Measurements from ENCODE around the gene ZNF524. TPM values are rescaled to one million over a fixed set of nuclear protein-coding genes. Genes with fewer than 3 reads are reported as not detected.

The ZNF524 gene
- total and polyA plus RNA-seq, 2 donors (not counting 1 experiment from before 2014, with no cell fraction given) = 2.6 to 16.8 TPM

DNA sequence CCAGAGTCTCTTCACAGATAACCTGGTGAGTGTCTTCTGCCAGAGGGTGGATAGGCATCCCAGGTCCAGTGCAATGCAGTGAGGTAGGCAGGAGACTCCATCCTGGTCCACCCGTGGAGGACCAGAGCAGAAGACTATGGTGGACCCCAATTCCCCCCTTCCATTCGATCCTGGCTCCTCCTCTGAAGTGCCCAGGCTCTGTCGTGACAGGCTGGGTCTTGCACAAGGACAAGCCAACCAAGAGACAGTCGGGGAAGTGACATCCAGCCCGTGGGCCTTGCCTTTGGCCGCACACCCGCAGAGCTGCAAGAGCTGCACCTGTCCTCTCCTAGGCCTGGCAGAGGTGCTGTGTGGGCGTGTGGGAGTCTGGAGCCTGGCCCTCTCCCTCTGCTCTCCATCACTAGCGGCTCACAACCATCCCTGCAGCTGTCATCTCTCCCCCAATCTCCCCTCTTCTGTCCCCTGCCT is 21.2 kb downstream of the ZNF524 start:
- Histone ChIP-seq H3K4me1 (ENCODE audit: control insufficient read depth, extremely low read depth, insufficient read depth, low read length) (peaks cover 5% of the 10 kb centered on the region), H2AFZ (ENCODE audit: low read length) (no peak overlapping the region), H3K4me2 (ENCODE audit: extremely low read depth, insufficient read depth, low read length) (no peak overlapping the region), H3K79me2 (ENCODE audit: control insufficient read depth, insufficient read depth, low read length) (no peaks in the 10 kb centered on the region), H4K20me1 (ENCODE audit: control insufficient read depth, extremely low read depth, insufficient read depth, low read length) (no peaks in the 10 kb centered on the region), H3K4me3 (replicated peaks in 1 of 4; ENCODE audit: control extremely low read depth in 1 of 4, insufficient read depth in 1 of 4, low read depth in 3 of 4, low read length in 4 of 4) (no peak overlapping the region), H3K36me3 (ENCODE audit: control insufficient read depth, insufficient read depth, low read length) (peaks cover 16% of the 10 kb centered on the region), H3K27me3 (ENCODE audit: control insufficient read depth, insufficient read depth, low read length) (no peaks in the 10 kb centered on the region), H3K9ac (ENCODE audit: insufficient read depth, low read length) (no peak overlapping the region), H3K9me3 (ENCODE audit: control insufficient read depth, insufficient read depth, low read depth, low read length) (no peaks in the 10 kb centered on the region), H3K27ac (ENCODE audit: insufficient read depth, low read length) (no peak overlapping the region)
- DNase-seq (ENCODE audit: low read depth in 2 of 2) = no peak
- TF ChIP-seq CTCF (conservative IDR thresholded peaks at IDR 0.05 in 1 of 2, IDR thresholded peaks at IDR 0.05 in 1 of 2; ENCODE audit: low read depth in 1 of 2, low read length in 2 of 2) (no peak), EZH2 (IDR thresholded peaks at IDR 0.05; ENCODE audit: low read length, missing control alignments) (no peak)

GRCh38 chr19:55621673-55622231 is 21.7 kb downstream of the ZNF524 start:
- Histone ChIP-seq H3K79me2 (ENCODE audit: control insufficient read depth, insufficient read depth, low read length) (no peaks in the 10 kb centered on the region), H3K4me1 (ENCODE audit: control insufficient read depth, extremely low read depth, insufficient read depth, low read length) (peaks cover 5% of the 10 kb centered on the region), H3K4me3 (replicated peaks in 1 of 4; ENCODE audit: control extremely low read depth in 1 of 4, insufficient read depth in 1 of 4, low read depth in 3 of 4, low read length in 4 of 4) (no peak overlapping the region), H4K20me1 (ENCODE audit: control insufficient read depth, extremely low read depth, insufficient read depth, low read length) (no peaks in the 10 kb centered on the region), H3K27me3 (ENCODE audit: control insufficient read depth, insufficient read depth, low read length) (no peaks in the 10 kb centered on the region), H3K9ac (ENCODE audit: insufficient read depth, low read length) (no peak overlapping the region), H3K4me2 (ENCODE audit: extremely low read depth, insufficient read depth, low read length) (no peak overlapping the region), H3K9me3 (ENCODE audit: control insufficient read depth, insufficient read depth, low read depth, low read length) (no peaks in the 10 kb centered on the region), H2AFZ (ENCODE audit: low read length) (no peak overlapping the region), H3K36me3 (ENCODE audit: control insufficient read depth, insufficient read depth, low read length) (peaks cover 11% of the 10 kb centered on the region), H3K27ac (ENCODE audit: insufficient read depth, low read length) (no peak overlapping the region)
- no peak for DNase-seq (ENCODE audit: low read depth in 2 of 2)
- no peak for TF ChIP-seq CTCF (conservative IDR thresholded peaks at IDR 0.05 in 1 of 2, IDR thresholded peaks at IDR 0.05 in 1 of 2; ENCODE audit: low read depth in 1 of 2, low read length in 2 of 2)
- TF ChIP-seq EZH2 (IDR thresholded peaks at IDR 0.05; ENCODE audit: low read length, missing control alignments) = no peak

GRCh38 chr19:55622242-55622969 is 22.3 kb downstream of the ZNF524 start:
- no peaks in the 10 kb centered on the region for H3K9me3 ChIP-seq (ENCODE audit: control insufficient read depth, insufficient read depth, low read depth, low read length)
- H3K36me3 ChIP-seq (ENCODE audit: control insufficient read depth, insufficient read depth, low read length) = peaks cover 6% of the 10 kb centered on the region
- H3K4me3 ChIP-seq (replicated peaks in 1 of 4; ENCODE audit: control extremely low read depth in 1 of 4, insufficient read depth in 1 of 4, low read depth in 3 of 4, low read length in 4 of 4) = no peak overlapping the region
- no peaks in the 10 kb centered on the region for H4K20me1 ChIP-seq (ENCODE audit: control insufficient read depth, extremely low read depth, insufficient read depth, low read length)
- no peak overlapping the region for H3K27ac ChIP-seq (ENCODE audit: insufficient read depth, low read length)
- TF ChIP-seq EZH2 (IDR thresholded peaks at IDR 0.05; ENCODE audit: low read length, missing control alignments) = no peak
- TF ChIP-seq CTCF (conservative IDR thresholded peaks at IDR 0.05 in 1 of 2, IDR thresholded peaks at IDR 0.05 in 1 of 2; ENCODE audit: low read depth in 1 of 2, low read length in 2 of 2) = no peak
- H3K27me3 ChIP-seq (ENCODE audit: control insufficient read depth, insufficient read depth, low read length) = no peaks in the 10 kb centered on the region
- H3K79me2 ChIP-seq (ENCODE audit: control insufficient read depth, insufficient read depth, low read length) = no peaks in the 10 kb centered on the region
- H2AFZ ChIP-seq (ENCODE audit: low read length) = no peak overlapping the region
- H3K4me2 ChIP-seq (ENCODE audit: extremely low read depth, insufficient read depth, low read length) = no peak overlapping the region
- H3K4me1 ChIP-seq (ENCODE audit: control insufficient read depth, extremely low read depth, insufficient read depth, low read length) = peaks cover 5% of the 10 kb centered on the region
- no peak for DNase-seq (ENCODE audit: low read depth in 2 of 2)
- H3K9ac ChIP-seq (ENCODE audit: insufficient read depth, low read length) = no peak overlapping the region

All from fibroblast of lung (primary cell).